B cell (primary cell): ENCODE measurements around the gene PSME1. TPM values are rescaled to one million over a fixed set of nuclear protein-coding genes. Genes with fewer than 3 reads are reported as not detected.
A peak's percentile ranks its signal among the peaks of the same experiment; 100 is the strongest.

Source experiments
- ATAC-seq: fragments of 200-7000 bp; cut with Tn5 transposase; one replicate; pipeline ENCODE4 v1.10.0; 2021; ENCODE audit warnings: low read depth, mild to moderate bottlenecking, moderate number of reproducible peaks, moderate library complexity
- CTCF ChIA-PET: fragments of 350-600 bp; sonication (Branson Sonifier 250); formaldehyde crosslinking; loops from one replicate; lab custom pipeline; 2021; ENCODE audit warnings: antibody characterized with exemption, inconsistent platforms; lab: Charles Lee
- POLR2A ChIA-PET: fragments of 350-600 bp; sonication (Branson Sonifier 250); formaldehyde crosslinking; loops from one replicate; lab custom pipeline; 2021; ENCODE audit warnings: antibody characterized with exemption; lab: Charles Lee
- DNase-seq: peaks from one replicate; pipeline ENCODE4 v3.0.0; 2013
- H2AFZ ChIP-seq: 2 replicates; pipeline ENCODE4 v1.6.1; 2012; ENCODE audit warnings: mild to moderate bottlenecking, low read depth, low read length; ENCODE audit not compliant: insufficient read depth, poor library complexity, severe bottlenecking
- H3K27ac ChIP-seq, 2 donors: 1 replicate in 1 of 2; 2 replicates in 1 of 2; pipeline ENCODE4 v1.5.1; 2012 to 2013; ENCODE audit warnings: low read length in 2 of 2, mild to moderate bottlenecking in 2 of 2, moderate library complexity in 1 of 2
- H3K27me3 ChIP-seq, 4 experiments: fragments of 200-600 bp in 1 of 4; sonication (generic) in 1 of 4; replicated peaks in 1 of 4; 1 replicate in 2 of 4; 2 replicates in 2 of 4; pipeline versions ENCODE4 v1.6.1 to v1.7.0; 2013 to 2016; ENCODE audit warnings: low read length in 3 of 4, mild to moderate bottlenecking in 2 of 4, mixed read lengths in 1 of 4, moderate library complexity in 1 of 4; ENCODE audit not compliant: insufficient read depth in 4 of 4, control insufficient read depth in 3 of 4; ENCODE audit errors: control extremely low read depth in 1 of 4
- H3K36me3 ChIP-seq, 2 experiments: replicated peaks in 1 of 2; 1 replicate in 1 of 2; 2 replicates in 1 of 2; pipeline versions ENCODE4 v1.6.1 to v1.7.1; 2013; ENCODE audit warnings: low read length in 1 of 2; ENCODE audit not compliant: insufficient read depth in 2 of 2, control insufficient read depth in 1 of 2; ENCODE audit errors: control extremely low read depth in 1 of 2, extremely low read depth in 1 of 2
- H3K4me1 ChIP-seq, 2 donors: fragments of 200-600 bp in 1 of 2; sonication (generic) in 1 of 2; 1 replicate in 1 of 2; 2 replicates in 1 of 2; pipeline versions ENCODE4 v1.5.1 to v1.6.1; 2013 to 2017; ENCODE audit warnings: low read length in 2 of 2; ENCODE audit not compliant: control insufficient read depth in 2 of 2, insufficient read depth in 2 of 2
- H3K4me2 ChIP-seq: replicated peaks from 2 replicates; pipeline ENCODE3; 2012; ENCODE audit warnings: mild to moderate bottlenecking, low read depth, low read length; ENCODE audit not compliant: poor library complexity, severe bottlenecking
- H3K4me3 ChIP-seq, 5 experiments: fragments of 200-600 bp in 1 of 5; sonication (generic) in 1 of 5; 1 replicate in 3 of 5; 2 replicates in 2 of 5; pipeline versions ENCODE4 v1.5.1 to v1.7.0; 2011 to 2016; ENCODE audit warnings: low read length in 4 of 5, mild to moderate bottlenecking in 4 of 5, low read depth in 2 of 5, control low read depth in 1 of 5, moderate library complexity in 1 of 5; ENCODE audit not compliant: insufficient read depth in 1 of 5; ENCODE audit errors: control extremely low read depth in 1 of 5, extremely low read depth in 1 of 5
- H3K79me2 ChIP-seq: fragments of 200-600 bp; sonication (generic); one replicate; pipeline ENCODE4 v1.6.0; 2016; ENCODE audit warnings: low read length; ENCODE audit not compliant: control insufficient read depth, insufficient read depth
- H3K9ac ChIP-seq: fragments of 200-600 bp; sonication (generic); 2 replicates; pipeline ENCODE4 v1.6.1; 2017; ENCODE audit warnings: mild to moderate bottlenecking, low read length, moderate library complexity
- H3K9me3 ChIP-seq, 3 donors: one replicate each; pipeline versions ENCODE4 v1.6.1 to v1.7.1; 2013; ENCODE audit warnings: low read length in 2 of 3; ENCODE audit not compliant: control insufficient read depth in 2 of 3, insufficient read depth in 1 of 3; ENCODE audit errors: control extremely low read depth in 1 of 3
- H4K20me1 ChIP-seq: 2 replicates; pipeline ENCODE4 v1.6.0; 2012; ENCODE audit warnings: mild to moderate bottlenecking, low read length; ENCODE audit not compliant: insufficient read depth, control insufficient read depth, poor library complexity, severe bottlenecking
- H3K27ac Mint-ChIP-seq: one replicate; pipeline ENCODE4 v1.8.0; 2021; ENCODE audit warnings: mixed read lengths
- H3K27me3 Mint-ChIP-seq: one replicate; pipeline ENCODE4 v1.8.0; 2021; ENCODE audit warnings: mixed read lengths
- H3K4me1 Mint-ChIP-seq: one replicate; pipeline ENCODE4 v1.8.0; 2021; ENCODE audit warnings: mixed read lengths
- H3K4me3 Mint-ChIP-seq: one replicate; pipeline ENCODE4 v1.8.0; 2021; ENCODE audit warnings: mixed read lengths
- H3K9me3 Mint-ChIP-seq: one replicate; pipeline ENCODE4 v1.8.0; 2022; ENCODE audit warnings: mixed read lengths; ENCODE audit not compliant: insufficient read depth
- EZH2 ChIP-seq: IDR thresholded peaks from 2 replicates; pipeline ENCODE4 v1.6.1; 2012; ENCODE audit warnings: borderline replicate concordance, low read depth, mild to moderate bottlenecking, moderate library complexity, low read length; ENCODE audit not compliant: insufficient read depth, poor library complexity, severe bottlenecking
- WGBS: methylation state at CpG from one replicate; pipeline ENCODE4 v1.1.5; 2013; ENCODE audit warnings: missing lambda C conversion rate; ENCODE audit not compliant: insufficient coverage; 5-methylcytosine and 5-hydroxymethylcytosine counted together
- intact Hi-C: fragments of 100-400 bp; cut with micrococcal nuclease; formaldehyde crosslinking; loops from one replicate; pipeline ENCODE4 v1.10.0; 2022
- polyA plus RNA-seq: library from polyadenylated mRNA; depleted of rRNA; stranded (reverse); fragments of >200 nt; gene quantifications from 2 replicates; pipeline ENCODE4 v1.2.3, GENCODE V29; 2012
- total RNA-seq, 2 donors: library from RNA; stranded (reverse); fragments of 120-200 nt in 1 of 2; gene quantifications; 1 replicate in 1 of 2; 2 replicates in 1 of 2; pipeline versions ENCODE4 v1.2.3 to v1.2.4, GENCODE V29; 2013 to 2022
- TF ChIP-seq, protein P1 (sequence below): fragments of 200-600 bp; IDR thresholded peaks from one replicate; pipeline ENCODE4 v1.8.0; 2022; ENCODE audit warnings: antibody characterized with exemption, mild to moderate bottlenecking

The PSME1 gene
- total and polyA plus RNA-seq, 2 donors (not counting 1 experiment from before 2014, with no cell fraction given): 237 to 257 TPM

GRCh38 chr14:24132061-24132685, 3.8 kb upstream of the PSME1 start:
- peak; percentile 18 for DNase-seq
- H3K27me3 ChIP-seq: no peaks in the 10 kb centered on the region
- CTCF ChIA-PET: interaction anchor here (3.0 kb wide), 1 partner anchor 29 kb away, joined by 12 read pairs; the partner anchor contains the start of gene IRF9
- POLR2A ChIA-PET: interaction anchor here (1.2 kb wide), 1 partner anchor 81 kb away, joined by 3 read pairs; the partner anchor contains the start of gene CHMP4A
- intact Hi-C loops: no loop called here
- Mint-ChIP-seq H3K27me3 (no peaks in the 10 kb centered on the region), H3K27ac (peak overlapping the region; percentile 32), H3K9me3 (no peaks in the 10 kb centered on the region), H3K4me3 (no peak overlapping the region), H3K4me1 (peaks cover 34% of the 10 kb centered on the region)
- H3K79me2 ChIP-seq: peaks cover 21% of the 10 kb centered on the region
- H2AFZ ChIP-seq: peak overlapping the region; percentile 22
- no peak overlapping the region for H3K4me3 ChIP-seq
- TF ChIP-seq, protein P1, sequence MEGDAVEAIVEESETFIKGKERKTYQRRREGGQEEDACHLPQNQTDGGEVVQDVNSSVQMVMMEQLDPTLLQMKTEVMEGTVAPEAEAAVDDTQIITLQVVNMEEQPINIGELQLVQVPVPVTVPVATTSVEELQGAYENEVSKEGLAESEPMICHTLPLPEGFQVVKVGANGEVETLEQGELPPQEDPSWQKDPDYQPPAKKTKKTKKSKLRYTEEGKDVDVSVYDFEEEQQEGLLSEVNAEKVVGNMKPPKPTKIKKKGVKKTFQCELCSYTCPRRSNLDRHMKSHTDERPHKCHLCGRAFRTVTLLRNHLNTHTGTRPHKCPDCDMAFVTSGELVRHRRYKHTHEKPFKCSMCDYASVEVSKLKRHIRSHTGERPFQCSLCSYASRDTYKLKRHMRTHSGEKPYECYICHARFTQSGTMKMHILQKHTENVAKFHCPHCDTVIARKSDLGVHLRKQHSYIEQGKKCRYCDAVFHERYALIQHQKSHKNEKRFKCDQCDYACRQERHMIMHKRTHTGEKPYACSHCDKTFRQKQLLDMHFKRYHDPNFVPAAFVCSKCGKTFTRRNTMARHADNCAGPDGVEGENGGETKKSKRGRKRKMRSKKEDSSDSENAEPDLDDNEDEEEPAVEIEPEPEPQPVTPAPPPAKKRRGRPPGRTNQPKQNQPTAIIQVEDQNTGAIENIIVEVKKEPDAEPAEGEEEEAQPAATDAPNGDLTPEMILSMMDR: no peak
- TF ChIP-seq EZH2: no peak
- no peak overlapping the region for H3K9ac ChIP-seq
- H3K27ac ChIP-seq: no peak overlapping the region
- H3K4me2 ChIP-seq: peak overlapping the region; percentile 29
- peaks cover 33 to 34% of the 10 kb centered on the region in 2 donors for H3K4me1 ChIP-seq
- no peak for ATAC-seq
- H4K20me1 ChIP-seq: peaks cover 7% of the 10 kb centered on the region
- H3K36me3 ChIP-seq: peaks cover 0 to 1% of the 10 kb centered on the region in 2 experiments
- whole genome bisulfite sequencing: 40% methylated on average over 24 of the region's 24 CpGs
- no peaks in the 10 kb centered on the region for H3K9me3 ChIP-seq

GRCh38 chr14:24132976-24133375, 3.0 kb upstream of the PSME1 start:
- Mint-ChIP-seq H3K4me1 (peaks cover 33% of the 10 kb centered on the region), H3K27ac (peak overlapping the region; percentile 28), H3K27me3 (no peaks in the 10 kb centered on the region), H3K9me3 (no peaks in the 10 kb centered on the region), H3K4me3 (no peak overlapping the region)
- WGBS: no CpG with 5 or more reads among the region's 2 CpGs
- Histone ChIP-seq H3K79me2 (peaks cover 29% of the 10 kb centered on the region), H3K9me3 (no peaks in the 10 kb centered on the region), H3K4me3 (no peak overlapping the region), H3K36me3 (peaks cover 0 to 9% of the 10 kb centered on the region in 2 experiments), H2AFZ (no peak overlapping the region), H3K4me1 (peaks cover 30 to 32% of the 10 kb centered on the region in 2 donors), H3K4me2 (no peak overlapping the region), H4K20me1 (peaks cover 11% of the 10 kb centered on the region), H3K27ac (no peak overlapping the region), H3K9ac (no peak overlapping the region), H3K27me3 (no peaks in the 10 kb centered on the region)
- ChIA-PET CTCF (interaction anchor here (1.2 to 3.0 kb wide), 3 partner anchors 16 to 28 kb away, joined by 3 to 12 read pairs (median 6); partner anchors contain the start of genes IRF9 and NRL), POLR2A (interaction anchor here (1.2 to 1.3 kb wide), 3 partner anchors 17 to 81 kb away, joined by 3 to 10 read pairs (median 3); partner anchors contain the start of gene CHMP4A)
- TF ChIP-seq, protein P1: no peak
- no peak for TF ChIP-seq EZH2
- no peak for DNase-seq
- no peak for ATAC-seq
- intact Hi-C loops: no loop called here
